GM12872 (cell line): Measurements from ENCODE around the gene GRPEL2.

Experiments used
- CTCF ChIP-seq: IDR thresholded peaks from 3 replicates; pipeline ENCODE4 v1.5.1; 2011; ENCODE audit warnings: low read depth, mild to moderate bottlenecking, low read length, moderate library complexity; ENCODE audit not compliant: insufficient read depth

Gene GRPEL2

DNA sequence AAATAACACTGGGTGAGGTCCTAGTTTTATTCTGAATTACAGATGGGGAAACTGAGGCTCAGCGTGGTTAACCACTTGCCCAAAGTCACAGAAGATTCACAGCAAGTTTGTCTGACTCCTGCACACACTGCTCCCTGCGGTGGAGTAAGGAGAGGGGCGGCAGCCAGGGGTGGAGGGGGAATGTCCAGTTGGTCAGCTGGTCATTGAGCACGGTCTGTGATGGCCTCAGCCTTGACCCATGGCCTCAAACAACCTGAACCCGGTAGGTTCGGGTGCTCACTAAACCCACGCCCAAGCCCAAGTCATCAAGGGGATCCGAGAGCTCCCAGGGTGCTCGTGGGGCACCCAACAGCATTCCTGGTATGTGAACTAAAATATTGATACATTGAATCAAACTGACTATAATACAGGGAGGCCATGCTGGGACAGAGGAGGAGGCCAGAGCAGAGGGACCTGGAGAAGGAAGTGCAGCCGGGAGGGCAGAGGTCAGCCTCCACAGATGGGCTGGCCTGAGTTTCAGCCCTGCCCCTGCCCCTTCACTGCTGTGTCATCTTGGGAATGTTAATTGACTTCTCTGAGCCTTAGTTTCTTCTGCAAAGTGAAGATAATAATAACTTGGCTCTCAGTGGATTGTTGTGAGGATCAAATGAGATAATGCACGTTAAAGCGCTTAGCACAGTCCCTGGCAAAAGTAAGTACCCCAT is 37.4 kb downstream of the GRPEL2 start:
- TF ChIP-seq CTCF = no peak

DNA sequence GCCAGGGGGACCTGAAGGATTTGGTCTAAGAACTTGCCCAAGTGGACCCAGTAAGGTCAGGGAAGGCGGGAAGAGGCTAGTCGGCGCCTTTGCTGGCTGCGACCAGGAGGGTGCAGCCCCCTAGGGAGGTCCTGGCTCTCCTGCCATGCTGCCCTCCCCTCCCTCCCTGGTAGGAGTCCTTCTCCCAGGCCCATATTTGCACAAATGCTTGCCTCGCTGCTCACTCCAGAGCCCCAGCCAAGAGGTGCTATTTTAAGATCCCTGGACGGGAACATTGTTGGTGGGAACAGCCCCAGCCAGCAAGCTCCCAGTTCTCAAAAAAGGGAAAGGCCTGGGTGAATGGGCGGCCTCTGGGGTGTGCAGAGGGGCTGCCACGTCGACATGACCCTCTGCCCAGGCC is 38.1 kb downstream of the GRPEL2 start:
- TF ChIP-seq CTCF = no peak

DNA sequence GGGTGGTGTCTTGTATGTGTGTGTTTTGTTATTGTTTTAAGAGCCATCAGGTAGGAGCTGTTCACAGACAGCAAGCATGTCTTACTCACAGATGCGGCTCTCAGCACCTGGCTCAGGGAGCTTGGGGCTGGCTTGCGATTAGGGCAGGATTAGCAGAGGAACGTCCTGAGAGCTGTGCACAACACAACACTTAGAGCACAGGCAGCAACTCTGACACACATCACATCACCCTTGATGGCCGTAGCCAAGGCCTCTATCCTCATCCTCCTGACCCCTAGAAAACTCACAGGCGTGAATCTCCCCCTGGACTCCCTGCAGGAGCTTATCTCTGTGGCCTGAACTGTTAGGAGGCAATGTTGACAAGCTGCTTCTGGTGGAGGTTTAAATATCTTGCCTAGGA is 40.9 kb downstream of the GRPEL2 start:
- no peak for TF ChIP-seq CTCF

- no peak for TF ChIP-seq CTCF
Observed at GRCh38 chr5:149387081-149387631, 41.9 kb downstream of the GRPEL2 start.

DNA sequence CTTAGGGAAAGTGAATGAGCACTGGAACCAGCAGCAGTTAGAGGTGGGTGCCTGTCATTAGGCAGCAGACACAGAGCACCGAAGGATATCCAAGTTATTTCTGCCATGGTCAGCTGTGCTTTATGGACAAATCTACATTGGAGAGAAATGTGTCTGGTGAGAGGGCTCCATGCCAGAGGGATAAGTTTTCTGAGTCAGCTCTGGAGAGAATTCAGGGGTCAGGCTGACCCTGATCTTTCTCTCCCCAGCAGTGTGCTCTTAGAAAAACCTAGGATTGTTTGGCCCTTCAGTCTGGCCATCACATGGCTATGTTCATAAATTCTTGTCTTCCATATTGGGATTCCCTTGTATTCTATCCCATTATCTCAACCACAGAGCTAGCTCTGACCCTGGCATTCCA is 42.7 kb downstream of the GRPEL2 start:
- TF ChIP-seq CTCF = no peak

- no peak for TF ChIP-seq CTCF
Observed at GRCh38 chr5:149388498-149389190, 43.3 kb downstream of the GRPEL2 start.

- no peak for TF ChIP-seq CTCF
Observed at GRCh38 chr5:149389552-149390495, 44.5 kb downstream of the GRPEL2 start.
